ENCODE results near the gene TFCP2L1. TPM values are rescaled to one million over a fixed set of nuclear protein-coding genes. Genes with fewer than 3 reads are reported as not detected.

Gene TFCP2L1
- total and polyA plus RNA-seq, 8 donors: 2.0 to 7.7 (median 4.5) TPM

DNA sequence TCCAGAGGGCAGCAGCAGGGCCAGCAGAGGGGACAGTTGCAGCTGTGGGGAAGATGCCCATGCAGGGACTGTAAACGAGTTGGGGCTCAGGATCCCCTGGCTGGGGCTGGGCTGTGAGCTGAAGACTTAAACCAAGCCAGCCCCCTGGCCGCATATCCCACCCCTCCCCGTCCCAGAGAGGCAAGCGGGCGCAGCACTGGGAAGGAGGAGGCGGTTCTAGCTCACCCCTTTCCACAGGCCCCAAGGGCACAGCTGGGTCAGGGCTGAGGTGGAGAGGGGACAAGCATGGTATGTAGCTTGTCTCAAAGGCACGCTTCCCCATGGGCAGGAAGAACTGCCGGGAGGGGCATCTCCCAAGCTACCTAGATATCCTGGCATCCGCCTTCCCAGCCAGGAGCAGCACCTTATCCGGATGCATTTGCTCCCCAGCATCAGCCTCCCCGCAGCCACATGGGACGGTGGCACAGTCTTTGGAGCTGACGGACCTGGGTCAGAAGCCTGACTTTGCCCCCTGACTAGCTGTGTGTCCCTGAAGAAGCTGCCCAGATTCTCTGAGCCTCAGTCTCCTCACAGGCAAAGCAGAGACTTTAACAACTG lies 75.9 kb downstream of the TFCP2L1 start:
- Histone ChIP-seq H3K27ac (no peak overlapping the region), H3K4me3 (no peak overlapping the region), H3K27me3 (no peaks in the 10 kb centered on the region), H3K9me3 (no peaks in the 10 kb centered on the region), H3K4me1 (peaks cover 6 to 10% (median 6%) of the 10 kb centered on the region in 3 donors), H3K36me3 (no peaks in the 10 kb centered on the region)
- 83 to 94% methylated on average over 13 of the region's 13 CpGs for WGBS, 2 donors
- ATAC-seq (no peak), FAIRE-seq (no peak), DNase-seq (peak in 1 of 6 donors; percentile 64)
- TF ChIP-seq, protein P1, sequence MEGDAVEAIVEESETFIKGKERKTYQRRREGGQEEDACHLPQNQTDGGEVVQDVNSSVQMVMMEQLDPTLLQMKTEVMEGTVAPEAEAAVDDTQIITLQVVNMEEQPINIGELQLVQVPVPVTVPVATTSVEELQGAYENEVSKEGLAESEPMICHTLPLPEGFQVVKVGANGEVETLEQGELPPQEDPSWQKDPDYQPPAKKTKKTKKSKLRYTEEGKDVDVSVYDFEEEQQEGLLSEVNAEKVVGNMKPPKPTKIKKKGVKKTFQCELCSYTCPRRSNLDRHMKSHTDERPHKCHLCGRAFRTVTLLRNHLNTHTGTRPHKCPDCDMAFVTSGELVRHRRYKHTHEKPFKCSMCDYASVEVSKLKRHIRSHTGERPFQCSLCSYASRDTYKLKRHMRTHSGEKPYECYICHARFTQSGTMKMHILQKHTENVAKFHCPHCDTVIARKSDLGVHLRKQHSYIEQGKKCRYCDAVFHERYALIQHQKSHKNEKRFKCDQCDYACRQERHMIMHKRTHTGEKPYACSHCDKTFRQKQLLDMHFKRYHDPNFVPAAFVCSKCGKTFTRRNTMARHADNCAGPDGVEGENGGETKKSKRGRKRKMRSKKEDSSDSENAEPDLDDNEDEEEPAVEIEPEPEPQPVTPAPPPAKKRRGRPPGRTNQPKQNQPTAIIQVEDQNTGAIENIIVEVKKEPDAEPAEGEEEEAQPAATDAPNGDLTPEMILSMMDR (IDR thresholded peaks at IDR 0.05): no peak
- intact Hi-C loops (cut with DNase I): no loop called here

DNA sequence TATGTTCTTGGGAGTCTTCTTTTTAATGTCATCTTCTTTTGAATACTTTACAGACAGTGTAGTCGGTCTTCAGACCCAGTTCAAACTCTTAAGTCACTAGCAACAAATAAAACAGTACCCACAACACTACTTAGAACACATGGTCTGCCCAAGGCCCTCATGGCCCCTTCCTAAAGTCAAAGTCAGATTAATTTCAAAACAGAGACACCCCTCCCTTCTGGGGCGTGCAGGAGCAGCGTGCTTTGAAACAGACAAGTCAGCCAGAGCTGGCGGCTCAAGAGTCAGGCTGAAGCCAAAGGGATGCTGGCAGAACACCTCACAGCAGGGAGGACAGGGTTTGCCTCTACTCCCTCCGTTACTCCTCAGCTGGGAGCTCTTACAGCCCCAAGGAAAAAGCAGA lies 77.5 kb downstream of the TFCP2L1 start:
- Histone ChIP-seq H3K27me3 (no peaks in the 10 kb centered on the region), H3K4me1 (peaks cover 6 to 10% (median 6%) of the 10 kb centered on the region in 3 donors), H3K4me3 (no peak overlapping the region), H3K9me3 (no peaks in the 10 kb centered on the region), H3K36me3 (no peaks in the 10 kb centered on the region), H3K27ac (no peak overlapping the region)
- TF ChIP-seq, protein P1 (IDR thresholded peaks at IDR 0.05): no peak
- WGBS, 2 donors: 92 to 96% methylated on average over 5 of the region's 5 CpGs
- FAIRE-seq (no peak), DNase-seq (no peak), ATAC-seq (no peak)
- intact Hi-C loops (cut with DNase I): no loop called here

DNA sequence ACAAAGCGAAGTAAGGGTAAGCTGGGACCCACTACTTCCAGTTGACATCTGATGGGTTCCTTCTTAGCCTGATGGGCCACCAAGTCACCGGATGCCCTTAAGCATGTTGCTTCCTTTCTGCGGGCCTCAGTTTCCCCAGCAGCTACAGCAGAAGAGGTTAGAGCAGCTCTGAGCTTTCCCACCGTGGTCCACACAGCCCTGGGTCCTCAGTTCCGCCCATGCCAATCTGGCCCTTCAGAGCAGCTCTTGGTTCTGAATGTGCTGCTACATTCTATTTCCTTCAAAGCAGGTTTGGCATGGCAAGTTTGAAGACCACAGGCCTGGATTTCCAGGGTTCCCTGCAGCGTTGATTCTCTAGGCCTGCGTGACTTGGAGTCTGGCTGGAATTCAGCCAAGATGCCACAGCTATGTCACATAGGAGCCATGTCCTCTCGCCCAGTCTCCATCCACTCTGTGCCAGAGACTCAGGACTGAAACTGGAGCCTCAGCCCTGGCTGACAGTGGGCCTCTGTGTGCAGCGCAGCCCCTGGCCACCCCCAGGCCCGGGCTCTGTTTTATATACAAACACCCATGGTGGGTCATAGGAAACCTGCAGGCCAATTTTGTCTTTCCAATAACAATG lies 79.6 kb downstream of the TFCP2L1 start:
- Histone ChIP-seq H3K27ac (no peak overlapping the region), H3K36me3 (no peaks in the 10 kb centered on the region), H3K27me3 (no peaks in the 10 kb centered on the region), H3K4me1 (no peaks in the 10 kb centered on the region), H3K9me3 (no peaks in the 10 kb centered on the region), H3K4me3 (no peak overlapping the region)
- intact Hi-C loops (cut with DNase I): no loop called here
- TF ChIP-seq, protein P1 (IDR thresholded peaks at IDR 0.05): no peak
- peak in 1 of 6 donors; percentile 43 for DNase-seq
- peak in 2 of 4 donors; percentile 25 to 45 for ATAC-seq
- FAIRE-seq: no peak
- WGBS, 2 donors: 74 to 80% methylated on average over 10 of the region's 10 CpGs

DNA sequence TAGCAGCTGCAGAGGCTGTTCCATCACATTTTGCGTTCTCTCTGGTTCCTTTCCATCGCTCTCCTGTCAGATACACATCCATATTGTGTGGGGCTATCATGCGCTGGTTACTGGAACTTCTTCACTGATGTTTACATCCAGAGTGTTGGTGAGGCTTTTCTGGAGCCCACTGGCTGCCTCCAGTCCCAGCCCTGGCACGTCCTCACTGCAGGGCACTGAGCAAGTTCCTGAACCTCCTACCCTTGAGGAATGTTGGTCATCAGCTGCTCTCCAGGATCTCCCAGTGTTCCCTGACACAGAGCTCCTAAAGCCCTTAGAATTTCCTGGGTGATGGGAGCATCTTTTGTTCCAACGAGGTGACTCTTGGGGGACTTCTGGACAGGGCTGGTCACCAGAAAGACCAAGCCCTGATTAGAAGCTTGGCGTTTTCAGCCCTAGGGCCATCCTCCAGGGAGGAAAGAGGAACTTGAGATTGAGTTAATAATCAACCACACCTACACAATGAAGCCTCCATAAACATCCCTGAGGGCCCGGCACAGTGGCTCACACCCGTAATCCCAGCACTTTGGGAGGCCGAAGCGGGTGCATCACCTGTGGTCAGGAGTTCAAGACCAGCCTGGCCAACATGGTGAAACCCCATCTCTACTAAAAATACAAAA lies 81.3 kb downstream of the TFCP2L1 start:
- FAIRE-seq (no peak), DNase-seq (peak in 1 of 6 donors; percentile 13), ATAC-seq (no peak)
- 65 to 68% methylated on average over 10 of the region's 10 CpGs for WGBS, 2 donors
- H3K27ac ChIP-seq: no peak overlapping the region
- intact Hi-C loops (cut with DNase I): no loop called here
- H3K4me3 ChIP-seq: no peak overlapping the region
- H3K4me1 ChIP-seq: no peaks in the 10 kb centered on the region
- no peaks in the 10 kb centered on the region for H3K9me3 ChIP-seq
- H3K36me3 ChIP-seq: no peaks in the 10 kb centered on the region
- TF ChIP-seq, protein P1 (IDR thresholded peaks at IDR 0.05): no peak
- no peaks in the 10 kb centered on the region for H3K27me3 ChIP-seq

Measured in pancreas (tissue), 10 donors.